Smooth muscle cell (in vitro differentiated cells): ENCODE data around the gene CYREN. TPM values are rescaled to one million over a fixed set of nuclear protein-coding genes. Genes with fewer than 3 reads are reported as not detected.
"Not testable (repeated sequence)": the region's sequence is repeated elsewhere in the genome, so short reads cannot be mapped to it uniquely, and the experiment has no call there.

Source experiments
- DNase-seq: peaks from one replicate; lab custom pipeline; 2025; ENCODE audit not compliant: unreplicated experiment; lab: John Stamatoyannopoulos, UW
- H2AFZ ChIP-seq: fragments of 200-600 bp; sonication (generic); 2 replicates; pipeline ENCODE4 v1.6.0; 2016; ENCODE audit warnings: antibody characterized with exemption, low read depth, mild to moderate bottlenecking
- H3F3A ChIP-seq: fragments of 200-600 bp; sonication (generic); 2 replicates; pipeline ENCODE4 v1.6.0; 2017; ENCODE audit warnings: antibody characterized with exemption, low read depth
- H3K27ac ChIP-seq: fragments of 200-600 bp; sonication (generic); 2 replicates; pipeline ENCODE4 v1.5.1; 2016; ENCODE audit warnings: low read depth, mild to moderate bottlenecking
- H3K27me3 ChIP-seq: fragments of 200-600 bp; sonication (generic); 2 replicates; pipeline ENCODE4 v1.6.1; 2016; ENCODE audit warnings: low read depth, mild to moderate bottlenecking
- H3K36me3 ChIP-seq: fragments of 200-600 bp; sonication (generic); 2 replicates; pipeline ENCODE4 v1.5.1; 2016; ENCODE audit warnings: low read depth
- H3K4me1 ChIP-seq: fragments of 200-600 bp; sonication (generic); 2 replicates; pipeline ENCODE4 v1.5.1; 2016; ENCODE audit warnings: low read depth
- H3K4me2 ChIP-seq: fragments of 200-600 bp; sonication (generic); 2 replicates; pipeline ENCODE4 v1.6.0; 2016; ENCODE audit warnings: mild to moderate bottlenecking
- H3K4me3 ChIP-seq: fragments of 200-600 bp; sonication (generic); 2 replicates; pipeline ENCODE4 v1.5.1; 2016; ENCODE audit warnings: mild to moderate bottlenecking
- H3K79me2 ChIP-seq: fragments of 200-600 bp; sonication (generic); 2 replicates; pipeline ENCODE4 v1.6.0; 2016; ENCODE audit warnings: low read depth, mild to moderate bottlenecking
- H3K9ac ChIP-seq: fragments of 200-600 bp; sonication (generic); 2 replicates; pipeline ENCODE4 v1.6.0; 2016; ENCODE audit warnings: low read depth
- H3K9me3 ChIP-seq: fragments of 200-600 bp; sonication (generic); replicated peaks from 2 replicates; pipeline ENCODE4 v1.5.1; 2016; ENCODE audit warnings: low read depth
- H4K20me1 ChIP-seq: fragments of 200-600 bp; sonication (generic); 2 replicates; pipeline ENCODE4 v1.6.0; 2016; ENCODE audit warnings: low read depth
- WGBS: methylation state at CpG from one replicate; pipeline ENCODE4 v1.1.7; 2016; ENCODE audit warnings: low lambda C conversion rate; 5-methylcytosine and 5-hydroxymethylcytosine counted together
- polyA plus RNA-seq: library from polyadenylated mRNA; unstranded; fragments of >200 nt; fragmentation: Nextera tagmentation; extraction: Ambion mirVana; gene quantifications from 2 replicates; pipeline ENCODE4 v1.2.1, GENCODE V29; 2016
- total RNA-seq: library from RNA; depleted of rRNA; stranded (reverse); fragments of >200 nt; gene quantifications from 2 replicates; pipeline ENCODE4 v1.2.3, GENCODE V29; 2014
- TF ChIP-seq, protein P1 (sequence below): fragments of 200-600 bp; sonication (generic); IDR thresholded peaks from 2 replicates; pipeline ENCODE4 v1.5.1; 2017; ENCODE audit warnings: borderline replicate concordance, mild to moderate bottlenecking, antibody characterized with exemption; ENCODE audit not compliant: insufficient read depth, poor library complexity, severe bottlenecking

Gene CYREN
- total and polyA plus RNA-seq, 2 experiments from 2014 or later: 33.4 to 38.2 TPM

- Histone ChIP-seq H3K4me1 (no peaks in the 10 kb centered on the region), H3F3A (no peaks in the 10 kb centered on the region), H3K9ac (peak overlapping the region; percentile 18), H3K9me3 (peaks cover 6% of the 10 kb centered on the region), H3K4me3 (no peak overlapping the region), H4K20me1 (no peaks in the 10 kb centered on the region), H2AFZ (no peak overlapping the region), H3K4me2 (no peak overlapping the region), H3K36me3 (peaks cover 10% of the 10 kb centered on the region), H3K27me3 (no peaks in the 10 kb centered on the region), H3K27ac (peak overlapping the region; percentile 87), H3K79me2 (no peaks in the 10 kb centered on the region)
- no peak for DNase-seq
- TF ChIP-seq, protein P1, sequence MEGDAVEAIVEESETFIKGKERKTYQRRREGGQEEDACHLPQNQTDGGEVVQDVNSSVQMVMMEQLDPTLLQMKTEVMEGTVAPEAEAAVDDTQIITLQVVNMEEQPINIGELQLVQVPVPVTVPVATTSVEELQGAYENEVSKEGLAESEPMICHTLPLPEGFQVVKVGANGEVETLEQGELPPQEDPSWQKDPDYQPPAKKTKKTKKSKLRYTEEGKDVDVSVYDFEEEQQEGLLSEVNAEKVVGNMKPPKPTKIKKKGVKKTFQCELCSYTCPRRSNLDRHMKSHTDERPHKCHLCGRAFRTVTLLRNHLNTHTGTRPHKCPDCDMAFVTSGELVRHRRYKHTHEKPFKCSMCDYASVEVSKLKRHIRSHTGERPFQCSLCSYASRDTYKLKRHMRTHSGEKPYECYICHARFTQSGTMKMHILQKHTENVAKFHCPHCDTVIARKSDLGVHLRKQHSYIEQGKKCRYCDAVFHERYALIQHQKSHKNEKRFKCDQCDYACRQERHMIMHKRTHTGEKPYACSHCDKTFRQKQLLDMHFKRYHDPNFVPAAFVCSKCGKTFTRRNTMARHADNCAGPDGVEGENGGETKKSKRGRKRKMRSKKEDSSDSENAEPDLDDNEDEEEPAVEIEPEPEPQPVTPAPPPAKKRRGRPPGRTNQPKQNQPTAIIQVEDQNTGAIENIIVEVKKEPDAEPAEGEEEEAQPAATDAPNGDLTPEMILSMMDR: no peak
- WGBS: 78% methylated on average over 6 of the region's 6 CpGs
Observed at GRCh38 chr7:135175931-135176330, 5.4 kb upstream of the CYREN start.

DNA sequence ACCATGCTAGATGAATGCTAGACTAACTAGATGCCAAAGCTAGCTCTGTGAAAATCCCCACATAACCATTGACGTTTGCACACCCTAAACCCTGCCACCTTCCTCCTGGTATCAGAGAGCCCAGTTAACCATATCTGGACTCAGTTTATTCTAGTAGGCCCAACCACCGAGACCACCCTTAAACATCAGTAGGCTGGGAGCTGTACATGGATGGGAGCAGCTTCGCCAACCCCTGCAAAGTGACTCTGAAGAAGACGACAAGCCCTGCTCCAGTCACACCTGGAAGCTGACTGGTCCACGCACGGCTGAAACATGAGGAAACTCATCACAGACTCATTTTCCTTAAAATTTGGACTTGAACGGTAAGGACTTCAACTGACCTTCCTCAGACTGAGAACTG, 4.4 kb upstream of the CYREN start:
- Histone ChIP-seq H4K20me1 (no peaks in the 10 kb centered on the region), H2AFZ (no peak overlapping the region), H3K4me3 (no peak overlapping the region), H3K4me1 (peaks cover under 1% of the 10 kb centered on the region), H3F3A (peaks cover under 1% of the 10 kb centered on the region), H3K4me2 (no peak overlapping the region), H3K27me3 (no peaks in the 10 kb centered on the region), H3K79me2 (peaks cover under 1% of the 10 kb centered on the region), H3K27ac (peak overlapping the region; percentile 87), H3K9me3 (no peaks in the 10 kb centered on the region), H3K9ac (no peak overlapping the region), H3K36me3 (peaks cover 2% of the 10 kb centered on the region)
- 93% methylated on average over 7 of the region's 7 CpGs for WGBS
- TF ChIP-seq, protein P1: no peak
- DNase-seq: no peak

GRCh38 chr7:135173916-135174315, 3.4 kb upstream of the CYREN start:
- not testable (repeated sequence) for H3K9me3 ChIP-seq, H3K9ac ChIP-seq, H2AFZ ChIP-seq, H3K4me2 ChIP-seq, H3K27me3 ChIP-seq, H3K36me3 ChIP-seq, H3F3A ChIP-seq, DNase-seq, H3K4me3 ChIP-seq, H3K27ac ChIP-seq, H4K20me1 ChIP-seq
- H3K4me1 ChIP-seq: peaks cover 11% of the 10 kb centered on the region
- H3K79me2 ChIP-seq: peaks cover 11% of the 10 kb centered on the region
- WGBS: 82% methylated on average over 4 of the region's 4 CpGs

DNA sequence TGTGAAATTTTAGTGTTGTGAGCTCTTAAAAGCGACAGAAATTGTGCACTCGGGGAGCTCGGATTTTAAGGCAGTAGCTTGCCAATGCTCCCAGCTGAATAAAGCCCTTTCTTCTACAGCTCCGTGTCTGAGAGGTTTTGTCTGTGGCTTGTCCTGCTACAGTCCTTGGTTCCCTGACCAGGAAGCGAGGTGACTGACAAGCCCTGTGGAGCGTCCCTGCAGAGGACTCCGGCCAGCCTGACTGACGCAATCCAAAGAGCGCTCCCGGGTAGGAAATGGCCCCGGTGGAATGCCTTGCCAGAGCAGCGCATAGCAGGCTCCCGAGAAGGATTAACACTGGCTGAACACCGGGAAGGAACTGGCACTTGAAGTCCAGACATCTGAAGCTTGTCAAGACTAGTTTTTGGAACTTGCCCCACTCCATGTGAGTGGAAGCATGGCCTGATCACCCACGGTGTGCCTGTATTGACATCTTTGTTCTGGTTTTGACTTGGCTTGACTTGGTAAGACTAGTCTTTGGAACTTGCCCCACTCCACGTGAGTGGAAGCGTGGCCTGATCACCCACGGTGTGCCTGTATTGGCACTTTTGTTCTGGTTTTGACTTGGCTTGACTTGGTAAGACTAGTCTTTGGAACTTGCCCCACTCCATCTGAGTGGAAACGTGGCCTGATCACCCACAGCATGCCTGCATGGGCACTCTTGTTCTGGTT, 1.2 kb upstream of the CYREN start:
- H3K27ac ChIP-seq: peak overlapping the region; percentile 91
- H3K27me3 ChIP-seq, H3K4me3 ChIP-seq, H3K9ac ChIP-seq, H3K9me3 ChIP-seq, H3F3A ChIP-seq, H3K36me3 ChIP-seq, H4K20me1 ChIP-seq: not testable (repeated sequence)
- H2AFZ ChIP-seq: peak overlapping the region; percentile 17
- peak overlapping the region; percentile 98 for H3K4me2 ChIP-seq
- peaks cover 14% of the 10 kb centered on the region for H3K4me1 ChIP-seq
- 39% methylated on average over 19 of the region's 19 CpGs for WGBS
- peak; percentile 20 for DNase-seq
- H3K79me2 ChIP-seq: peaks cover 18% of the 10 kb centered on the region

GRCh38 chr7:135170998-135171481, 533 bp upstream of the CYREN start:
- 30% methylated on average over 12 of the region's 12 CpGs for WGBS
- H3K4me3 ChIP-seq: peak overlapping the region; percentile 73
- not testable (repeated sequence) for DNase-seq

More at GRCh38 chr7:135170998-135171481, 533 bp upstream of the CYREN start:
- Histone ChIP-seq H2AFZ (peak overlapping the region; percentile 34), H3K4me2 (peak overlapping the region; percentile 98), H3K79me2 (peaks cover 18% of the 10 kb centered on the region), H3K27ac (peak overlapping the region; percentile 91), H3K4me1 (peaks cover 14% of the 10 kb centered on the region), H3K9ac (peak overlapping the region; percentile 80)
- H3F3A ChIP-seq, H3K27me3 ChIP-seq, H4K20me1 ChIP-seq, H3K9me3 ChIP-seq, H3K36me3 ChIP-seq: not testable (repeated sequence)
